ENCODE results near the gene GLIS1.

Gene GLIS1

DNA sequence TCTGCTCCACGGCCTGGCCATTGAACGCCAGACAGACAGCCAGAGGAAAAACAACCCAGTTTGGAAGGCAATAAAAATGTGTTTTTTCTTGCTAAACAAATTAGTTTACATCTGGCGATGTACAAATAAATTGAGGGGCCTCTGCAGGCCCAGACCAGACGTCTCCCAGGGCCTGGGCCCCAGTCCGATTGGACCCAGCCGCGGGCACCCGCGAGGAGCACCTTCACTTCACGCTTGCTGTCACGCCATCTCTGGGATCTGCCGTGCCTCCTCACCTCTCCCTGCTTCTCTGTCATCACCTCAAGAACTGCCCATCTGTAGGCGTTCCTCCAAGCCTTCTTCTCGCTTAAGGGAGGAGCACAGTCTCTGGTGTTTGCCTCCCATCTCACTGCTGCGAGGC, 61.5 kb downstream of the GLIS1 start:
- Histone ChIP-seq H3K36me3 (ENCODE audit: control insufficient read depth, low read length) (no peaks in the 10 kb centered on the region), H3F3A (ENCODE audit: control insufficient read depth, insufficient read depth) (no peaks in the 10 kb centered on the region), H3K9me2 (replicated peaks; ENCODE audit: control insufficient read depth, low read length) (no peaks in the 10 kb centered on the region), H3K27me3 (ENCODE audit: control insufficient read depth, low read length) (peaks cover 7% of the 10 kb centered on the region; the same call in 1 of the 2 replicates), H3K4me3 (ENCODE audit: low read length) (no peak overlapping the region), H3K27ac (ENCODE audit: low read depth, low read length) (no peak overlapping the region), H3K4me1 (ENCODE audit: control insufficient read depth, low read length) (peaks cover 14% of the 10 kb centered on the region), H3K4me2 (ENCODE audit: low read length) (no peak overlapping the region), H3K79me2 (ENCODE audit: control insufficient read depth, low read length) (no peaks in the 10 kb centered on the region), H3K9me3 (ENCODE audit: control insufficient read depth, insufficient read depth, low read length) (no peaks in the 10 kb centered on the region), H4K20me1 (ENCODE audit: control insufficient read depth, insufficient read depth, low read depth, low read length) (no peaks in the 10 kb centered on the region)
- no peak for TF ChIP-seq EZH2phosphoT487 (IDR thresholded peaks at IDR 0.05; ENCODE audit: borderline replicate concordance, low read length)
- TF ChIP-seq CTCF (IDR thresholded peaks at IDR 0.05; ENCODE audit: low read depth, low read length, poor library complexity, severe bottlenecking), result no peak

DNA sequence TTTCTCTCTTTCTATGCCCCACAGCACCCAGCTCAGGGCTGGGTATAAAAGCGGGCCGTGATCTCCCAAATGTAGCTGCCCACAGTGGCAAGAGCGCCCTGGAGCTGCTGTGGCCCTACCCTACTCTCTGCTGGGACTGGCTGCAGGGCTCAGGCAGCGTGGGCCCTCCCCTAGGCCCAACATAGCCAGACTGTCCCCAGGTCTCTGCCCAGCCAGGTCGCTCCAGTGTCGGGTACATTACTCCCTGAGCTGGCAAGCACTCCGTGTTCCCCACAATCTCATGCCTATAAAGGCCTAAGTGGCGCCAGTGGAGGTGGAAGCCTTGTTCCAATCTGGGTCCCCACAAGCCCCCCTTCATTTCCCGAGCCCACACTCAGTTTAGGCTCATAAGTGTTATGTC, 66.2 kb downstream of the GLIS1 start:
- H3K9me3 ChIP-seq (ENCODE audit: control insufficient read depth, insufficient read depth, low read length), result no peaks in the 10 kb centered on the region
- no peaks in the 10 kb centered on the region for H4K20me1 ChIP-seq (ENCODE audit: control insufficient read depth, insufficient read depth, low read depth, low read length)
- H3K4me2 ChIP-seq (ENCODE audit: low read length), result no peak overlapping the region
- TF ChIP-seq CTCF (IDR thresholded peaks at IDR 0.05; ENCODE audit: low read depth, low read length, poor library complexity, severe bottlenecking), result no peak
- no peak for TF ChIP-seq EZH2phosphoT487 (IDR thresholded peaks at IDR 0.05; ENCODE audit: borderline replicate concordance, low read length)
- H3K27ac ChIP-seq (ENCODE audit: low read depth, low read length), result no peak overlapping the region
- H3K4me3 ChIP-seq (ENCODE audit: low read length), result no peak overlapping the region
- H3K36me3 ChIP-seq (ENCODE audit: control insufficient read depth, low read length), result no peaks in the 10 kb centered on the region
- no peaks in the 10 kb centered on the region for H3K4me1 ChIP-seq (ENCODE audit: control insufficient read depth, low read length)
- no peaks in the 10 kb centered on the region for H3F3A ChIP-seq (ENCODE audit: control insufficient read depth, insufficient read depth)
- H3K9me2 ChIP-seq (replicated peaks; ENCODE audit: control insufficient read depth, low read length), result no peaks in the 10 kb centered on the region
- no peaks in the 10 kb centered on the region for H3K79me2 ChIP-seq (ENCODE audit: control insufficient read depth, low read length)
- H3K27me3 ChIP-seq (ENCODE audit: control insufficient read depth, low read length), result no peaks in the 10 kb centered on the region

GRCh38 chr1:53672243-53672642, 66.7 kb downstream of the GLIS1 start:
- TF ChIP-seq EZH2phosphoT487 (IDR thresholded peaks at IDR 0.05; ENCODE audit: borderline replicate concordance, low read length) (no peak), CTCF (IDR thresholded peaks at IDR 0.05; ENCODE audit: low read depth, low read length, poor library complexity, severe bottlenecking) (no peak)
- H3K9me3 ChIP-seq (ENCODE audit: control insufficient read depth, insufficient read depth, low read length), result no peaks in the 10 kb centered on the region
- no peak overlapping the region for H3K27ac ChIP-seq (ENCODE audit: low read depth, low read length)
- H3K36me3 ChIP-seq (ENCODE audit: control insufficient read depth, low read length), result no peaks in the 10 kb centered on the region
- H3K27me3 ChIP-seq (ENCODE audit: control insufficient read depth, low read length), result no peaks in the 10 kb centered on the region
- no peaks in the 10 kb centered on the region for H3K79me2 ChIP-seq (ENCODE audit: control insufficient read depth, low read length)
- H3K4me1 ChIP-seq (ENCODE audit: control insufficient read depth, low read length), result no peaks in the 10 kb centered on the region
- H3K4me3 ChIP-seq (ENCODE audit: low read length), result no peak overlapping the region
- H3K9me2 ChIP-seq (replicated peaks; ENCODE audit: control insufficient read depth, low read length), result no peaks in the 10 kb centered on the region
- no peaks in the 10 kb centered on the region for H3F3A ChIP-seq (ENCODE audit: control insufficient read depth, insufficient read depth)
- H4K20me1 ChIP-seq (ENCODE audit: control insufficient read depth, insufficient read depth, low read depth, low read length), result no peaks in the 10 kb centered on the region
- H3K4me2 ChIP-seq (ENCODE audit: low read length), result no peak overlapping the region

Data from DOHH2 (cell line).